HEK293T (cell line): ENCODE data around the gene AMIGO1.

Experiments used
- CTCF ChIA-PET: fragments of 350-600 bp; formaldehyde crosslinking; extraction: SDS; loops from one replicate; lab custom pipeline; 2021; ENCODE audit warnings: antibody characterized with exemption, inconsistent platforms; lab: Yijun Ruan, JAX
- POLR2A ChIA-PET: fragments of 350-600 bp; formaldehyde crosslinking; extraction: SDS; loops from one replicate; lab custom pipeline; 2020; ENCODE audit warnings: antibody characterized with exemption, inconsistent platforms; lab: Yijun Ruan, JAX
- DNase-seq: peaks from one replicate; pipeline ENCODE4 v3.0.0; 2012; ENCODE audit warnings: mixed read lengths; ENCODE audit errors: extremely low spot score
- BHLHE40 ChIP-seq: fragments of 450-650 bp; IDR thresholded peaks from 2 replicates; pipeline ENCODE4 v1.6.1; 2016; ENCODE audit warnings: mild to moderate bottlenecking, moderate library complexity, borderline replicate concordance
- CTBP1 ChIP-seq: fragments of 450-650 bp; IDR thresholded peaks from 2 replicates; pipeline ENCODE4 v1.6.1; 2016; ENCODE audit warnings: borderline replicate concordance
- ELF4 ChIP-seq: fragments of 450-650 bp; IDR thresholded peaks from 2 replicates; pipeline ENCODE4 v1.6.1; 2017; ENCODE audit warnings: antibody characterized with exemption
- FOXA1 ChIP-seq: fragments of 450-650 bp; IDR thresholded peaks from 2 replicates; pipeline ENCODE4 v1.6.1; 2016; ENCODE audit warnings: mild to moderate bottlenecking
- FOXK2 ChIP-seq: fragments of 450-650 bp; IDR thresholded peaks from 2 replicates; pipeline ENCODE4 v1.6.1; 2016; ENCODE audit warnings: mild to moderate bottlenecking
- FOXM1 ChIP-seq: fragments of 450-650 bp; IDR thresholded peaks from 2 replicates; pipeline ENCODE4 v1.6.1; 2017; ENCODE audit warnings: mild to moderate bottlenecking, borderline replicate concordance
- HDGF ChIP-seq: fragments of 450-650 bp; IDR thresholded peaks from 2 replicates; pipeline ENCODE4 v1.6.1; 2017; ENCODE audit warnings: antibody characterized with exemption, borderline replicate concordance
- L3MBTL2 ChIP-seq: fragments of 450-650 bp; conservative IDR thresholded peaks from 2 replicates; pipeline ENCODE4 v1.6.1; 2016; ENCODE audit warnings: mild to moderate bottlenecking
- LEF1 ChIP-seq: fragments of 450-650 bp; IDR thresholded peaks from 2 replicates; pipeline ENCODE4 v1.6.1; 2017; ENCODE audit warnings: mild to moderate bottlenecking, borderline replicate concordance
- NFRKB ChIP-seq: fragments of 450-650 bp; IDR thresholded peaks from 2 replicates; pipeline ENCODE4 v1.6.1; 2016; ENCODE audit warnings: mild to moderate bottlenecking, moderate library complexity
- SP1 ChIP-seq: fragments of 450-650 bp; IDR thresholded peaks from 2 replicates; pipeline ENCODE4 v1.6.1; 2017
- SUZ12 ChIP-seq: fragments of 450-650 bp; IDR thresholded peaks from 2 replicates; pipeline ENCODE4 v1.6.1; 2016; ENCODE audit warnings: mild to moderate bottlenecking
- TARDBP ChIP-seq: fragments of 450-650 bp; IDR thresholded peaks from 2 replicates; pipeline ENCODE4 v1.6.1; 2016
- ZNF384 ChIP-seq: fragments of 450-650 bp; IDR thresholded peaks from 2 replicates; pipeline ENCODE4 v1.6.1; 2016
- TF ChIP-seq, protein P1 (sequence below): fragments of 450-650 bp; IDR thresholded peaks from 2 replicates; pipeline ENCODE4 v1.6.1; 2016

The AMIGO1 gene

DNA sequence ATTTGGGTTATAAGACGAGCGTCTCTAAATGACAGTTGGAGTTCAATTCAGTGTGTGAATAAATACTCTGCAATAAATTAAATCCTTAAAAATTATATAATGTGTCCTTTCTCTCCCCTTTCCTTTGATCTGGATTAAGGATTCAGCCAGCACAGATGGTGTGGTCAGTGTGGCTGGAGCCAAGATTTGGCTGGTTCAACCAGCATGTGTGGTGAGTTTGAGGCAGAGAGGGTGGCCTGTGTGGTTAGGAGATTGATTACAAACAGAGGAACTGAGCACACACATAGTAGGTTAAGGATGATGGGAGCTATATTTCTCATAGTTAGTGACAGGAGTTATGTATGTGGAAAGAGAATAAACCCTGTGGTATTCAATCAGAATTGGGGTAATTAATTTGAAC lies 14.2 kb upstream of the AMIGO1 start:
- ChIA-PET CTCF (interaction anchor here (3.4 kb wide), 1 partner anchor 8 kb away, joined by 16 read pairs; no protein-coding TSS in a partner anchor), POLR2A (no interaction called here)
- DNase-seq: no peak
- TF ChIP-seq FOXK2: no peak
- TF ChIP-seq, protein P1, sequence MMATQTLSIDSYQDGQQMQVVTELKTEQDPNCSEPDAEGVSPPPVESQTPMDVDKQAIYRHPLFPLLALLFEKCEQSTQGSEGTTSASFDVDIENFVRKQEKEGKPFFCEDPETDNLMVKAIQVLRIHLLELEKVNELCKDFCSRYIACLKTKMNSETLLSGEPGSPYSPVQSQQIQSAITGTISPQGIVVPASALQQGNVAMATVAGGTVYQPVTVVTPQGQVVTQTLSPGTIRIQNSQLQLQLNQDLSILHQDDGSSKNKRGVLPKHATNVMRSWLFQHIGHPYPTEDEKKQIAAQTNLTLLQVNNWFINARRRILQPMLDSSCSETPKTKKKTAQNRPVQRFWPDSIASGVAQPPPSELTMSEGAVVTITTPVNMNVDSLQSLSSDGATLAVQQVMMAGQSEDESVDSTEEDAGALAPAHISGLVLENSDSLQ: no peak
- no peak for TF ChIP-seq CTBP1
- no peak for TF ChIP-seq SP1
- no peak for TF ChIP-seq SUZ12
- TF ChIP-seq FOXA1: no peak
- TF ChIP-seq NFRKB: no peak
- TF ChIP-seq LEF1: no peak
- no peak for TF ChIP-seq HDGF
- no peak for TF ChIP-seq TARDBP

DNA sequence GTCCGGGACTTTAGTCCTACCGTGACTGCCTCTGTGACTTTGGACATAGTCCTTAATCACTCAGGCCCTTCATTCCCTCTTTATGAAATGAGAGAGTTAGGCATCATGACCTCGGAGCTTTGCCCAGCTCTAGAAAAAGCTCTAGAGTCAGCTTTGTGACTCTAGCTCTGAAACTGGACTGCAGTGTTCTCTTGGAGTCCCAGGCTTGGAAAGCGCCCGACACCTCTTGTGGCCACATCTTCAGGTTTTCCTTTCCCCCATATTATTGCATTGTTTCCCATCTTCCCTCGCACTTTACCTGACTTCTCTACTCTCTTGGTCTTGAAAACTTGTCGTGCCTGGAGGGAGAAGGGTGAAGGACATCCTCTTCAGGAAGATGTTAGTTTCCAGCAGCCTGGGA lies 12.5 kb upstream of the AMIGO1 start:
- ChIA-PET CTCF (interaction anchor here (0.6 to 3.4 kb wide), 3 partner anchors 10 to 255 kb away, joined by 3 to 16 read pairs (median 3); partner anchors contain the start of gene CYB561D1), POLR2A (no interaction called here)
- TF ChIP-seq LEF1 (no peak), L3MBTL2 (no peak), ZNF384 (no peak), SUZ12 (no peak), HDGF (no peak)
- no peak for DNase-seq

DNA sequence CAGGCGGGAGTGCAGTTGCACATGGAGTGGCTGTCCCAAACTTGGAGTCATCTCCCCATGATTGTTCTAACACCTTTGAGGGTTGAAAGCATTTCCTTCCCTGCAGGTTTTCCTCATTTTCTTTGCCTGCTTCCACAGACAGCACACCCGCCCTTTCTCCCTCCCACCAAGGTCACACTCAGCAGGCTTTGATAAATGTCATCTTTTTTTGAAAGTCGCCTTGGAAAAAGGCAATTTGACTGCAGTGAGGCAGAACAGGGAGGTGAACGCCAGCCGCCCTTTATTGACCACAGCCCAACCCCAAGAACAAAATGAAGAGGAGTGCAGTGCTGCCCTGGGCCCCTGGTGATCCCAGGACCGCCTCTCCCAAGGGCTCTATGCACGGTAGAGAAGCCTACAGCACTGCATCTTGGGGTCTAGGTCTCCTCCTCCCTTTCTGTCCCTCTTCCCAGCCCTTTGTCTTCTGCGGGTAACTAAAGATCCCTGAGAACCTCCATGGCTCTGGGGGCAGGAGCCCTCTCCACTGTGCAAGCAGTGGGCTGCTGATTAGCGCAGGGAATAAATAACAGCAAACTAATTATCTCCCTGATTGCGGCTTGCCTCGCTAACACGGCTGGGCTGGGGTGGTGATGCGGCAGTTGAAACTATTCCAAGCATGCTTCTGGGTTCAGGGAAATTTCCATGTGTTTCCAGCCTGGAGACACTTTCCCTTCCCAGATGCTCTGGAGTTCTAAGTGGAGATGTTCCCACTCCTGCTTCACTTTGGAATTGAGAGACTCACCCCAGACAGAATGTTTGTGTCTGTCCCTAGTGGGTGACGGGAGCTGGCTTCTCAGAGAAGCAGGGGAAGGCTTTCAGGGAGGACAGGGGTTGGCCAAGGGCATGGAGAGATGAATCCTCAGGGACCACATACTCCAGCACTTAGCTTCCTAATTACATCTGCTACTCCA lies 11.8 kb upstream of the AMIGO1 start:
- DNase-seq: no peak
- TF ChIP-seq SUZ12: no peak
- no peak for TF ChIP-seq TARDBP
- no peak for TF ChIP-seq FOXK2
- TF ChIP-seq HDGF: no peak
- TF ChIP-seq, protein P1: no peak
- TF ChIP-seq FOXA1: no peak
- TF ChIP-seq FOXM1: no peak
- no peak for TF ChIP-seq CTBP1
- TF ChIP-seq BHLHE40: no peak
- no peak for TF ChIP-seq ZNF384
- no peak for TF ChIP-seq LEF1
- POLR2A ChIA-PET: interaction anchor here (1.5 kb wide), 1 partner anchor 11 kb away, joined by 5 read pairs; the partner anchor contains the start of gene AMIGO1
- CTCF ChIA-PET: interaction anchor here (0.6 to 3.4 kb wide), 2 partner anchors 11 to 256 kb away, joined by 3 to 16 read pairs; no protein-coding TSS in a partner anchor

DNA sequence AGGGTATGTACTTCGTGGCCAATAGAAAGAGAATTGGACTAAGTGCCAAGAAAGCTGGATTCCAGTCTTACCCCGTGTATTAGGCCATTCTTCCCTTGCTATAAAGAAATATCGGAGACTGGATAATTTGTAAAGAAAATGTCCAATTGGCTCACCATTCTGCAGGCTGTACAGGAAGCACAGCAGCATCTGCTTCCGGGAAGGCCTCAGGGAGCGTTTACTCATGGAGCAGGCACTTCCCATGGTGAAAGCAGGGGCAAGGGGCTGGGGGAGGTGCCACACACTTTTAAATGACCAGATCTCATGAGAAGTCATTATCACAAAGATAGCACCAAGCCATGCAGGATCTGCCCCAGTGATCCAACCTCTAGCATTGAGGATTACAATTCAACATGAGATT lies 7.8 kb upstream of the AMIGO1 start:
- CTCF ChIA-PET: no interaction called here

DNA sequence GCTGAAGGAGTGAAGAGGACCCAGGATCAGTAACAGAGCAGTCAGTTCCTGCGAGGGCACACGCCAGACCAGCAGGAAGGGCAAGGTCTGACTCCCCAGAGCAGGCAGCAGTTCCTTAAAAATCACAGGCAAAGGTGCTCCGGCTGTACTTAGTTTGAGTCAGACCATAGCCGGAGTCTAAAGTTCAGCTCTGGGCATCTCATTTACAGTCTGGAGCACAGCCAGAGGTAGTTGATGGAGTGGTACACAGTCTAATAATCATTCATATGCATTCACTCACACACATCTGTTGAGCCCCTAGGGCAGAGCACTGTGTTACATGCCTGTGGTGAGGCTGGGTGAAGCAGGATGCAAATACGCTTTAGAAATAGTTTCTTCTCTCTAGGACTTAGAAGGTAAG lies 7.3 kb upstream of the AMIGO1 start:
- CTCF ChIA-PET: interaction anchor here (2.8 kb wide), 1 partner anchor 16 kb away, joined by 26 read pairs; no protein-coding TSS in a partner anchor
- TF ChIP-seq HDGF (no peak), L3MBTL2 (no peak), TARDBP (no peak), ZNF384 (no peak), LEF1 (no peak), ELF4 (no peak), FOXA1 (no peak), NFRKB (no peak), SUZ12 (no peak)
- no peak for DNase-seq
- POLR2A ChIA-PET: interaction anchor here (1.3 kb wide), 1 partner anchor 13 kb away, joined by 7 read pairs; no protein-coding TSS in a partner anchor

More for the DNA sequence above, 7.8 kb upstream of the AMIGO1 start:
- DNase-seq: no peak
- no peak for TF ChIP-seq NFRKB
- no peak for TF ChIP-seq SP1
- no peak for TF ChIP-seq ZNF384
- TF ChIP-seq, protein P1: no peak
- TF ChIP-seq LEF1: no peak
- TF ChIP-seq FOXK2: no peak
- TF ChIP-seq BHLHE40: no peak
- no peak for TF ChIP-seq SUZ12
- no peak for TF ChIP-seq FOXM1
- TF ChIP-seq TARDBP: no peak
- TF ChIP-seq CTBP1: no peak
- POLR2A ChIA-PET: no interaction called here

DNA sequence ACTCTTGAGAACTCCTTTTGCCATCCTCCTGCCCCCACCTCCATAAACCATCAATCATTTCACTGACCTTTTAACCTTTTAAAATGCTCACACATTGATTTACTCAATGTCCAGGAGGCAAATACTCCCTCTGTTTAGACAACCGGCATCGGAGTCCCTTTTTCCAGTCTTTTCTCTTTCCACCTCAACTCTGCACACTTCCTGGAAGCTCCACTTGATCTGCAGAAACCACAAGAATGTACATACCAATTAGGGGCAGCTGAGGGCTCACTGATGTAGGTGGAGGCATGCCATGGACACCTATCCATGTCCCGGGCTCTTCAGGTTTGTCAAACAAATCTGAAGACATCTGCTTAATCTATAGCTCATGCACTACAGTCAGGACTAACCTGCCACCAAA lies 5.3 kb upstream of the AMIGO1 start:
- no peak for DNase-seq
- ChIA-PET CTCF (interaction anchor here (0.6 to 2.8 kb wide), 6 partner anchors 9 to 238 kb away, joined by 3 to 26 read pairs (median 3); no protein-coding TSS in a partner anchor), POLR2A (no interaction called here)
- TF ChIP-seq SUZ12 (no peak), LEF1 (no peak), NFRKB (no peak), SP1 (no peak), ELF4 (no peak), TARDBP (no peak), CTBP1 (no peak), FOXK2 (no peak), L3MBTL2 (no peak)
